HL-60/S4 treated with phorbol 12-myristate 13-acetate at 8.2 ng/mL for 4 days and 3 days (cell line): ENCODE data around the gene MLF1.
"Not testable (repeated sequence)": the region's sequence is repeated elsewhere in the genome, so short reads cannot be mapped to it uniquely, and the experiment has no call there.

Source experiments
- in situ Hi-C: fragments of 300-500 bp; cut with MboI; formaldehyde crosslinking; loops from 2 replicates; pipeline ENCODE4 v1.15.0; 2022; ENCODE audit warnings: low sequenced_read_pairs

MLF1 gene

GRCh38 chr3:158570999-158571702 is at the start of gene MLF1:
Gene MLF1 (plus strand): TSS chr3:158571194. CDS start chr3:158571301, 107 bp downstream.
- in situ Hi-C loops, result no loop called here

GRCh38 chr3:158522221-158523136 is 48.5 kb upstream of the MLF1 start:
- in situ Hi-C loops, result no loop called here

GRCh38 chr3:158528076-158528674 is 42.8 kb upstream of the MLF1 start:
- in situ Hi-C loops, result no loop called here

- in situ Hi-C loops, result no loop called here
These were observed 39.7 kb upstream of the MLF1 start for GRCh38 chr3:158531334-158531733.

GRCh38 chr3:158532099-158532734 is 38.8 kb upstream of the MLF1 start:
- in situ Hi-C loops, result no loop called here

GRCh38 chr3:158535918-158536317 is 35.1 kb upstream of the MLF1 start:
- in situ Hi-C loops, result no loop called here

- in situ Hi-C loops, result no loop called here
These were observed 31.5 kb upstream of the MLF1 start for GRCh38 chr3:158539414-158540014.

- in situ Hi-C loops, result no loop called here
These were observed 30.9 kb upstream of the MLF1 start for GRCh38 chr3:158540066-158540465.

GRCh38 chr3:158548691-158549090 is 22.3 kb upstream of the MLF1 start:
- in situ Hi-C loops, result no loop called here

GRCh38 chr3:158549938-158550337 is 21.1 kb upstream of the MLF1 start:
- in situ Hi-C loops, result not testable (repeated sequence)

- in situ Hi-C loops, result no loop called here
These were observed 18.9 kb upstream of the MLF1 start for GRCh38 chr3:158552124-158552523.

- in situ Hi-C loops, result no loop called here
These were observed 11.5 kb upstream of the MLF1 start for GRCh38 chr3:158559504-158559903.

GRCh38 chr3:158560979-158561378 is 10.0 kb upstream of the MLF1 start:
- in situ Hi-C loops, result no loop called here

GRCh38 chr3:158562674-158563073 is 8.3 kb upstream of the MLF1 start:
- in situ Hi-C loops, result no loop called here

GRCh38 chr3:158563076-158563475 is 7.9 kb upstream of the MLF1 start:
- in situ Hi-C loops, result no loop called here

- in situ Hi-C loops, result no loop called here
These were observed 5.9 kb upstream of the MLF1 start for GRCh38 chr3:158565076-158565475.

GRCh38 chr3:158568784-158569183 is 2.2 kb upstream of the MLF1 start:
- in situ Hi-C loops, result no loop called here

- in situ Hi-C loops, result no loop called here
These were observed 1.2 kb upstream of the MLF1 start for GRCh38 chr3:158569794-158570193.

- in situ Hi-C loops, result no loop called here
These were observed 1.2 kb downstream of the MLF1 start for GRCh38 chr3:158571969-158572765.

- in situ Hi-C loops, result no loop called here
These were observed 1.7 kb downstream of the MLF1 start for GRCh38 chr3:158572766-158573060.
